Measurements from ENCODE around the gene DGKH.

- TF ChIP-seq, protein P1, sequence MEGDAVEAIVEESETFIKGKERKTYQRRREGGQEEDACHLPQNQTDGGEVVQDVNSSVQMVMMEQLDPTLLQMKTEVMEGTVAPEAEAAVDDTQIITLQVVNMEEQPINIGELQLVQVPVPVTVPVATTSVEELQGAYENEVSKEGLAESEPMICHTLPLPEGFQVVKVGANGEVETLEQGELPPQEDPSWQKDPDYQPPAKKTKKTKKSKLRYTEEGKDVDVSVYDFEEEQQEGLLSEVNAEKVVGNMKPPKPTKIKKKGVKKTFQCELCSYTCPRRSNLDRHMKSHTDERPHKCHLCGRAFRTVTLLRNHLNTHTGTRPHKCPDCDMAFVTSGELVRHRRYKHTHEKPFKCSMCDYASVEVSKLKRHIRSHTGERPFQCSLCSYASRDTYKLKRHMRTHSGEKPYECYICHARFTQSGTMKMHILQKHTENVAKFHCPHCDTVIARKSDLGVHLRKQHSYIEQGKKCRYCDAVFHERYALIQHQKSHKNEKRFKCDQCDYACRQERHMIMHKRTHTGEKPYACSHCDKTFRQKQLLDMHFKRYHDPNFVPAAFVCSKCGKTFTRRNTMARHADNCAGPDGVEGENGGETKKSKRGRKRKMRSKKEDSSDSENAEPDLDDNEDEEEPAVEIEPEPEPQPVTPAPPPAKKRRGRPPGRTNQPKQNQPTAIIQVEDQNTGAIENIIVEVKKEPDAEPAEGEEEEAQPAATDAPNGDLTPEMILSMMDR (IDR thresholded peaks at IDR 0.05): no peak
- no peak for TF ChIP-seq POLR2A (IDR thresholded peaks at IDR 0.05)
Observed at GRCh38 chr13:42114278-42114677, 65.8 kb downstream of the DGKH start.
